Measurements from ENCODE around the gene MPEG1. TPM values are rescaled to one million over a fixed set of nuclear protein-coding genes. Genes with fewer than 3 reads are reported as not detected.

Gene MPEG1
- total RNA-seq, 1 donor from 2014 or later = not detected

DNA sequence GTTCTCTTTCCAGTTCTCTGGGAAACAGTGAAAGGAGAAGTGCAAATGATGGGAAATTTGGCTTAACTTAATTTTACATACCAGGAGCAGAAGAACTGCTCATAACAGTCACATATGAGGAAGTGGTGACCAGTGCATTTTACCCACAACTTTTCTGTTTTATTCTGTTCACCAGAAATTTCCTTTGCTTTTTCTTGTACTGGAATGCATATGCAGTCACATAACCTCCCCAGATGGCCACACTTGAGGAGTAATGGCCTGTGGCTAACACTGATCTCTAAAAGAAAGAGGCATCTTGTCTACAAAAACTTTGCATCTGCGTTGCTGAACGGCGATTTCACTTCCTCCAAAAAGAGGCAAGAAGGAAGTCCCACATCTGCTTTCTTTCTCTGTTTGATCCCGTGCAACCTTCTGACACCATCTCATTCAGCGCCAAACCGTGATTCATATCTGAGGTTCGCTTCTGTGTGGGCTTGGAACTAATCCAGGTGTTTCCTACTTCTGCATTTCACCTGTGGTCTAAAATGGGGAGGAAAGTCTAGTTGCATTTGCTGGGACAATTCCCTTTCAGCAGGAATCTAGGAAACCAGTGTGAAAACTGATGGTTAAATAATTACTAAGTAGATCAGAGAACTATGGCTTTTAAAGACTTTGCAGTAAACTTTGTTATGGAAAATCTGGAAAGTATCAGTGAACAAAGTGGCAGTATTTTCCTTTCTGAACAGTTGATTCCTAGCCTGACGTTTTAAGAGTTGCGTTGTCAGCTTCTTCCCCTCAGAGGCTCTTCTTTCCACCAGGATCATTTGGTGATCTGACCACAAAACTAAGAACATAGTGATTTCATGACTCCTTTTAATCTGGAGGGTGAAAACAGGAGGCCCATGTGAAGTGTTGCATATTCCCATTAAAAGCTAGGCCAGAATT lies 4.2 kb upstream of the MPEG1 start:
- Histone ChIP-seq H3K27me3 (ENCODE audit: control insufficient read depth, insufficient read depth, low read length) (peaks cover 2% of the 10 kb centered on the region), H3K36me3 (ENCODE audit: control insufficient read depth, insufficient read depth, low read length) (no peaks in the 10 kb centered on the region), H3K4me3 (ENCODE audit: low read depth, low read length) (no peak overlapping the region)
- DNase-seq (ENCODE audit: low read depth) (peak; percentile 81), FAIRE-seq (no peak)
- TF ChIP-seq, protein P1, sequence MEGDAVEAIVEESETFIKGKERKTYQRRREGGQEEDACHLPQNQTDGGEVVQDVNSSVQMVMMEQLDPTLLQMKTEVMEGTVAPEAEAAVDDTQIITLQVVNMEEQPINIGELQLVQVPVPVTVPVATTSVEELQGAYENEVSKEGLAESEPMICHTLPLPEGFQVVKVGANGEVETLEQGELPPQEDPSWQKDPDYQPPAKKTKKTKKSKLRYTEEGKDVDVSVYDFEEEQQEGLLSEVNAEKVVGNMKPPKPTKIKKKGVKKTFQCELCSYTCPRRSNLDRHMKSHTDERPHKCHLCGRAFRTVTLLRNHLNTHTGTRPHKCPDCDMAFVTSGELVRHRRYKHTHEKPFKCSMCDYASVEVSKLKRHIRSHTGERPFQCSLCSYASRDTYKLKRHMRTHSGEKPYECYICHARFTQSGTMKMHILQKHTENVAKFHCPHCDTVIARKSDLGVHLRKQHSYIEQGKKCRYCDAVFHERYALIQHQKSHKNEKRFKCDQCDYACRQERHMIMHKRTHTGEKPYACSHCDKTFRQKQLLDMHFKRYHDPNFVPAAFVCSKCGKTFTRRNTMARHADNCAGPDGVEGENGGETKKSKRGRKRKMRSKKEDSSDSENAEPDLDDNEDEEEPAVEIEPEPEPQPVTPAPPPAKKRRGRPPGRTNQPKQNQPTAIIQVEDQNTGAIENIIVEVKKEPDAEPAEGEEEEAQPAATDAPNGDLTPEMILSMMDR (IDR thresholded peaks at IDR 0.05; ENCODE audit: insufficient read depth, low read length, severe bottlenecking) = no peak

DNA sequence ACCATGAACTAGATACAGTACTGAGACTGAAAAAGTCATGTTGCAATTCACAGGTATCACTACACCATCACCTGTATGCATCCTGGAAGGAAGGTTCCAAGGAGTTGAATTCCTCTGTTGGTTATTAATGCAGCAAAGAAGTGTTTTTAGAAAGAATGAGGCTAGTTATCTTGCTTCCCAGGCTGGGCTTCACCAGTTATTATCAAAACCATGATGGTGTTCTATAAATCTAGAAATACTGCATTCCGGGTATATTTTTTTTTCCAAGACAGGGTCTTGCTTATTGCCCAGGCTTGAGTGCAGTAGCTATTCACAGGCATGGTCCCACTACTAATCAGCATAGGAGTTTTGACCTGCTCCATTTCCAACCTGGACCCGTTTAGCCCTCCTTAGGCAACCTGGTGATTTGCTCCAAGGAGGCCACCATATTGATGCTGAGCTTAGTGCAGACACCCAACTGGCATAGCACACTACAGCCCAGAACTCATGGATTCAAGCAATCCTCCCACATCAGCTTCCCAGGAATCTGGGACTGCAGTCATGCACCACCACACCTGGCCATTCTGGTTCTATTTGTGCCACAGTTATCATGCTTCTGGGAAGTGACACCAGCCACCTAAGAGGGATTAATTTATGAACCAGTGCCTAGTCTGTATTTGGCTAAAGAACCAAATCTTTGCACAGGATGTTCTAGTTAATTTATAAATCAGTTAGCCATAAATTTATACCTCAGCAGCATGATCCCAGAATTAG lies 1.6 kb upstream of the MPEG1 start:
- H3K27me3 ChIP-seq (ENCODE audit: control insufficient read depth, insufficient read depth, low read length) = peaks cover 2% of the 10 kb centered on the region
- FAIRE-seq = no peak

GRCh38 chr11:59212222-59212621 lies 505 bp downstream of the MPEG1 start:
- peaks cover 2% of the 10 kb centered on the region for H3K27me3 ChIP-seq (ENCODE audit: control insufficient read depth, insufficient read depth, low read length)
- no peaks in the 10 kb centered on the region for H3K36me3 ChIP-seq (ENCODE audit: control insufficient read depth, insufficient read depth, low read length)
- no peak for DNase-seq (ENCODE audit: low read depth)
- no peak for FAIRE-seq
- H3K4me3 ChIP-seq (ENCODE audit: low read depth, low read length) = no peak overlapping the region
- TF ChIP-seq, protein P1 (IDR thresholded peaks at IDR 0.05; ENCODE audit: insufficient read depth, low read length, severe bottlenecking) = no peak

More for the DNA sequence above, 1.6 kb upstream of the MPEG1 start:
- TF ChIP-seq, protein P1 (IDR thresholded peaks at IDR 0.05; ENCODE audit: insufficient read depth, low read length, severe bottlenecking) = no peak
- no peak for DNase-seq (ENCODE audit: low read depth)
- Histone ChIP-seq H3K4me3 (ENCODE audit: low read depth, low read length) (no peak overlapping the region), H3K36me3 (ENCODE audit: control insufficient read depth, insufficient read depth, low read length) (no peaks in the 10 kb centered on the region)

DNA sequence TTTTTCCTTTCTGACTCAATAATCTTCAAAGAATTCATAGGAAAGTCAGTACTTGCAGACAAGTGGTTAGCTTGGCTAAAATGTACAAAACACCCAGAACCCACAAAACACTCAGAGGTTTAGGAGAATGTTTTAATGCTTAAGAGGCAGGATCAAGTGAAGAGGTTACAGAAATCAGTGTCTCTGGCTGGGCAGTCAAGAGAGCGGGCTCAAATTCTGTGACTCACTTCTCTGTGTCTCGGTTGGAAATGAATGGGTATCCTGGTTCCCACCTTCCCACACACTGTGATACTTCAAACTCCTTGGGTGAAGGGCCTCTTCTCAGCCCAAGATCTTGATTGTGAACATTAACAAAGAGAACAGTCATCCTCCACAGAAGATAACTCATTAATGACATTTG lies 3.8 kb downstream of the MPEG1 start:
- DNase-seq (ENCODE audit: low read depth) = peak; percentile 33
- TF ChIP-seq, protein P1 (IDR thresholded peaks at IDR 0.05; ENCODE audit: insufficient read depth, low read length, severe bottlenecking) = no peak
- Histone ChIP-seq H3K4me3 (ENCODE audit: low read depth, low read length) (no peak overlapping the region), H3K27me3 (ENCODE audit: control insufficient read depth, insufficient read depth, low read length) (no peaks in the 10 kb centered on the region), H3K36me3 (ENCODE audit: control insufficient read depth, insufficient read depth, low read length) (peaks cover 9% of the 10 kb centered on the region)
- FAIRE-seq = no peak

DNA sequence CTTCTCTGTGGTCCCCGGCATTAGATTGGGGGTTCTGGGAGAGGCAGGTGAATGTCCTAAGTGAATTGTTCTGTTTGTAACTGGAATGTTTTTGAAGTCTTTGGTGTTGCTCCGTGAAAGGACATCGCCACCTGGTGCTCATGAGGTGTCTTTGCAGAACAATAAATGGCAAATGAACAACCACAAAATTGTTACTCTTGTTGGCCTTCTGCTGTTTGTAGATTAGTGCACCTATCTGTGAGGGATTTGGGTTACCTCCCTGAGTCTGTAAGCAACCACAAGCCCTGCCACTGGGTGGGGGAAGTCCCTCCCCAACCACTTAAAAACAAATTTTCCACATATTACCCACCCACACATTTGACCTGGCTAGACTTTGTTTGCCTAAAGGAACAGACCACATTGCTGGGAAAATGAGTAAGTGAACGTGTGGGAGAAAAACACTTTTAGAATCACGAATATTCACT lies 4.7 kb downstream of the MPEG1 start:
- no peaks in the 10 kb centered on the region for H3K27me3 ChIP-seq (ENCODE audit: control insufficient read depth, insufficient read depth, low read length)
- DNase-seq (ENCODE audit: low read depth) (peak; percentile 65), FAIRE-seq (no peak)
- TF ChIP-seq, protein P1 (IDR thresholded peaks at IDR 0.05; ENCODE audit: insufficient read depth, low read length, severe bottlenecking) = peak; percentile 77
- peaks cover 9% of the 10 kb centered on the region for H3K36me3 ChIP-seq (ENCODE audit: control insufficient read depth, insufficient read depth, low read length)
- H3K4me3 ChIP-seq (ENCODE audit: low read depth, low read length) = no peak overlapping the region

Data from bronchial epithelial cell (primary cell).